ENCODE measurements around the gene CAPG. TPM values are rescaled to one million over a fixed set of nuclear protein-coding genes. Genes with fewer than 3 reads are reported as not detected.
A peak's percentile ranks its signal among the peaks of the same experiment; 100 is the strongest.

Gene CAPG
- total and polyA plus RNA-seq, 9 of the 15 experiments (the other 6 are each of a cell fraction or from before 2014, with no cell fraction given) = 10.6 to 90.4 (median 56.0) TPM

- TF ChIP-seq SAFB2 (IDR thresholded peaks at IDR 0.05; ENCODE audit: borderline replicate concordance, low read depth, low read length, severe bottlenecking) (no peak), CBFA2T3 (IDR thresholded peaks at IDR 0.05) (no peak), PHB2 (IDR thresholded peaks at IDR 0.05; ENCODE audit: low read depth) (no peak), SUPT5H (IDR thresholded peaks at IDR 0.05) (peak; percentile 27; the same call in 1 of the 2 replicates), POLR2G (IDR thresholded peaks at IDR 0.05; ENCODE audit: low read depth, low read length) (0 out of 2 replicates have a peak, but pooled peaks have one; percentile 44), STAT5B (CRISPR knock-in tag; IDR thresholded peaks at IDR 0.05) (no peak), GATAD2B (IDR thresholded peaks at IDR 0.05; ENCODE audit: borderline replicate concordance) (no peak), L3MBTL2 (IDR thresholded peaks at IDR 0.05) (0 out of 2 replicates have a peak, but pooled peaks have one; percentile 33), ZFX (CRISPR knock-in tag; IDR thresholded peaks at IDR 0.05) (peak; percentile 53; the same call in 1 of the 2 replicates), HDAC1 (IDR thresholded peaks at IDR 0.05) (peak in 1 of 2 experiments; percentile 68; a peak in 2 of 4 replicates), CTBP1 (IDR thresholded peaks at IDR 0.05; ENCODE audit: borderline replicate concordance) (peak; percentile 58; the same call in 1 of the 2 replicates), ZC3H11A (IDR thresholded peaks at IDR 0.05; ENCODE audit: low read depth, low read length) (no peak), RBFOX2 (IDR thresholded peaks at IDR 0.05; ENCODE audit: low read depth, low read length) (peak; percentile 41), FOXA1 (IDR thresholded peaks at IDR 0.05; ENCODE audit: borderline replicate concordance) (no peak), ZNF217 (CRISPR knock-in tag; IDR thresholded peaks at IDR 0.05) (no peak), ZBTB26 (CRISPR knock-in tag; IDR thresholded peaks at IDR 0.05) (0 out of 2 replicates have a peak, but pooled peaks have one; percentile 37), RCOR1 (IDR thresholded peaks at IDR 0.05; ENCODE audit: borderline replicate concordance in 1 of 2, low read depth in 2 of 2, low read length in 2 of 2) (0 out of 4 replicates have a peak, but pooled peaks of 1 of the 2 experiments have one; percentile 4), VEZF1 (CRISPR knock-in tag; IDR thresholded peaks at IDR 0.05) (peak; percentile 90), HMGN3 (IDR thresholded peaks at IDR 0.05; ENCODE audit: borderline replicate concordance, extremely low read depth, insufficient read length, low read depth, low read length) (peak; percentile 45), MCM5 (IDR thresholded peaks at IDR 0.05; ENCODE audit: low read depth) (no peak), CBFA2T2 (conservative IDR thresholded peaks at IDR 0.05) (no peak), TOE1 (IDR thresholded peaks at IDR 0.05; ENCODE audit: borderline replicate concordance) (peak; percentile 55; the same call in 1 of the 2 replicates), TOE1 (CRISPR knock-in tag; IDR thresholded peaks at IDR 0.05; ENCODE audit: borderline replicate concordance, low read depth) (no peak), TFAP4 (CRISPR knock-in tag; IDR thresholded peaks at IDR 0.05; ENCODE audit: borderline replicate concordance) (peak; percentile 54; the same call in 1 of the 2 replicates), ZBTB7A (IDR thresholded peaks at IDR 0.05; ENCODE audit: borderline replicate concordance, control insufficient read depth, low read depth, low read length) (peak; percentile 46; the same call in 1 of the 2 replicates), EGR1 (conservative IDR thresholded peaks at IDR 0.05) (0 out of 2 replicates have a peak, but pooled peaks have one; percentile 24)
These were observed at the start of gene CAPG (continued) for GRCh38 chr2:85409845-85410583.
